ENCODE data around the gene INTS6.

- TF ChIP-seq EP300 (IDR thresholded peaks at IDR 0.05; ENCODE audit: low read depth): no peak
- no peak for TF ChIP-seq CTCF (IDR thresholded peaks at IDR 0.05)
- no peak for TF ChIP-seq POLR2A (IDR thresholded peaks at IDR 0.05)
- TF ChIP-seq POLR2AphosphoS5 (IDR thresholded peaks at IDR 0.05): no peak
These were observed 89.2 kb downstream of the INTS6 start for GRCh38 chr13:51363625-51364024.
